GM19025 (cell line): ENCODE measurements around the gene UBE2D4.
"Not testable (repeated sequence)": the region's sequence is repeated elsewhere in the genome, so short reads cannot be mapped to it uniquely, and the experiment has no call there.

Experiments used
- ATAC-seq: cut with Tn5 transposase; IDR thresholded peaks from one replicate; pipeline ENCODE4 v1.9.1; 2021; ENCODE audit warnings: mild to moderate bottlenecking, low read depth, moderate library complexity; ENCODE audit not compliant: unreplicated experiment

The UBE2D4 gene

DNA sequence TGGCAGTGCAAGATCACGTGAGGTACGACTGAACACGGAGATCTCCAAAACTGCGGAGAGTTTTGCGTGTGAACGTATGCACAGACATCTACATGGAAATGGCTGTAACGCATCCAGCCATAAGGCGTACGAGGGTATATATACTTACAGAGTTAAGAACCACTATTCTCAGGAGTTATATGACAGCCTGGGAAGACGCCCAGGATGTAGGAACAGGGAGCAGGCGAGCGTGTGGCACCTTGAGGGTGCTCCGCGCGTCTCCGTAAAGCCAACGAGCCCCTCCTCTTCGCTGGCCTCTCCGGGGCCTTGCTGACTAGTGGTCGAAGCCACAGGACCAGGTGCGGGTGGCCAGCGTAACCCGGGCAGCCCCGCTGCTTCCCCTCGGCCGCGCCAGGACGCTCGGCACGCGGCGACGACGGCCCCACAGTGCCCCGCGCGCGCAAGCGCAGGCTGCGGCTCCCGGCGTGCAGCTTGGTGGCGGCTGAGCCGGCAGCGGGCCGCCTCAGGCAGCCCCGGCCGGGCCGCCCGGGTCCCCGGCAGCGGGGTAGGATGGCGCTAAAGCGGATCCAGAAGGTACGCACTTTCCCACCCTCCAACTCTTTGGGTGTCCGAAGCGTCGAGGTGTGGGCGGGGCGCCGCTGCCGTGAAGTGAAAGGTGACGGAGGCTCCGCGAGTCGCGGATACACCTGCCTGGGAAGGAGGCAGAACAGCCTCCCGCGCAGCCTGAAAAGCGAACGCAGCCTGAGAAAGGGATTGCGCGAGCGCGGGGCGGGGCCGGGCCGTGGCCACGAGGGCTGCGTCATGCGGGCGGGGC, at the start of gene UBE2D4:
Gene UBE2D4 (plus strand): TSS at position 453 of the 814 bp plus-strand sequence. CDS start 97 bp downstream, at position 550.
- ATAC-seq, result peak; percentile 87

DNA sequence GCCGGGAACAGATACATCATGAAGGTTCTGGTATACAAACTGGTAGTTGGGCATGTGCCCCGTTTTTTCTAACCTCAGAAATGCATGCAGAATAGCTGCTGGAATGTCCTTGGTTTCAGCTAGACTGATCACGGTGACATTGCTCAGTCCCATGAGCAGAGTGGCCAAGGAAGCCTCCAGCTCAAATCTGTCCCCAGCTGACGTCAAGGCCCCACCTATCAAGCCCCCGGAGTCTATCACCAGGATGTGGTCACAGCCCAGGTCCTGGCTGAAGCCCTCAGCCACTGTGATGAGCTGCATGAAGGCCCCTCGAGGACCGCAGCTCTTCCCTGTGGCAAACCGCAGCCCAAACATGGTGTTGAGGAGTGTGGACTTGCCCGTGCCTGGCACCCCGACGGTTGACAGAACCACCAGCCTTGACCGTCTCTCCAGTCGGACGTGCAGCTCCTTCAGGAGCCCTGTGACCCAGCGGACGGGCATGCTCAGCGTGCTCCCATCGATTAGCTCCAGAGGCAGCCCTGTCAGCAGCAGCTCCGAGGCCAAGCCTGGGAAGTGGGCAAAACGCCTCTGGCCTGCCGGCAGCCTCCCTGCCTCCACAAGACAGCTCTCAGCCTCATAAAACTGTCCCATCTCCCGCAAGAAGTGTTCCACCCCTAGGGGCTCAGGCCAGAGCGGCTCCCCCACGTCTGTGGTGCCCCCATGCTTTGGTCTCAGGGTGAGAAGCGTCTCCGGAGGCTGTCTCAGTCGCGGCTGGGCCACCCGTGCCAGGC, 49.1 kb upstream of the UBE2D4 start:
- ATAC-seq, result no peak

DNA sequence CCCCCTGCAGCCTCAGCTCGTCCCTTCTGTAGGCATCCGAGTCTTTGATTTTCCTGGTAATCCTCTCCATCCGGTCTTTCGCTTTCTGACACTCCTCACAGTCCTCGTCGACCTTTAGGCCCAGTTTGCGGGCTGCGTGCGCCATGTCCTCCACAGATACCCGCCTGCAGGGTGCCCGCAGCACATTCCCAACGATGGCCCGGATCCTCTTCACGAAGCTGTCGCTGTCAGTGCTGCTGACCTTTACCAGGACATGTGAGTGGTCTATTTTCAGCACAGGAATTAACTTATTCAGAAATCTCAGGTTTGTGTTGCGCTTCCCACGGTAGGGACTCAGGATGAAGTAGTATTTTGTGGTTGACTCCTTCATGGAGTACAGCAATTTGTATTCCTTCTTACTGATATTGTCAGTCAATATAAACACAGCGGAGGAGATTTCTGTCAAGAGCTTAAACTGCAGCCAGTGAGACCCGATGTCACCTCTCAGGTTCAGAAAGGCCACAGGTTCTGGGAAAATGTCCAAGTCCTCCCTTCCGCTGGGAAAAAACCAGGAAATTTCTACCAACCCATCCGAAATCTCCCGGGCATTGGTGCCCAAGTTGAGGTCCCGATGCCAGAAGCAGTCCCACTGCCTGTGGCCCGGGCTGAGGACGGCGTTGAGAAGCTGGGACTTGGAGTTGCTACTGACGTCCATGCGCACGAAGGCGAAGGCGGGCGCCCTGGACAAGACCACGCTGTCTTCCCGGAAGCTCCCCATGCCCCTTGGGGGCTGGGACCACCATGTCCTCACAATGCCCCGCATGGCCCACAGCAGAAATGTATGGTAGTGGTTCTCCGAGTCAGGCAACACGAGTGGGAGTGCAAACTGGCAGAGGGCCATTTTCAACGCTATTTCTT, 48.0 kb upstream of the UBE2D4 start:
- ATAC-seq, result no peak

DNA sequence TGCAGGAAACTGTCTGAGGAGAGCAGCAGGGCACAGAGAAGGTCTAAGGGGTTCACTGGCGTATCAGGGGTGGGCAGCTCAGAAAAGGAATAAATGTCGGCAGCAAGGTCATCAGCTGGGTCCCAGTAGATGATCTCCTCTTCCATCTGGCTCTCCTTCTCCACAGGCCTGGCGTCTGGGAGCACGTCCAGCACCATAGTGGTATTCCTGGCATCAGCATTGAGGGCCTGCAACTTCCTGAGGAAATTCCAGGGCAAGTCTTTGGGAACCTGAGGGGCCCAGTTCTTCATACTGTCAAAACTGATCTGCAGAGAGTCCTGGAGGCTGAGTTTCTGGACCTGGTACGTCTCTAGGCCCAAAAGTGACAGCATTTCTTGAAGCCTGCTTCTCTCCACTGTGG, 47.4 kb upstream of the UBE2D4 start:
- no peak for ATAC-seq

DNA sequence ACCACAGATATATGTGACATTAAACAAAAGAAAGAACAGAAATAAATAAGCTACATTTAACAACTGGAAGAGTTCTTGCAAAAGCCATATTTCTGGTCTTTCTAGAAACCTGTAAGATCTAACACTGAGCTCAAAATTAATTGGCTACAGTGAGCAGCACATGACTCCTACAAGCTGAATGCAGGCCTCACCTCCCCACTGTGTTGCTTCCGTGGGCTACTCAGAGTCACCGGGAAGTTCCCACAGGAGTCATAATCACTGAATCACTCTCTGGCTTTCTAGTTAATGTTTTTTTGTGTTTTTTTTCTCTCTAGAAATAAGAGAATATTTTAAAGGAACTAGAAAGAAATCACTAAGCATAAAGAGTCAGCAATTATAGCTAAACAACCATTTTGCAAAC, 46.8 kb upstream of the UBE2D4 start:
- no peak for ATAC-seq

DNA sequence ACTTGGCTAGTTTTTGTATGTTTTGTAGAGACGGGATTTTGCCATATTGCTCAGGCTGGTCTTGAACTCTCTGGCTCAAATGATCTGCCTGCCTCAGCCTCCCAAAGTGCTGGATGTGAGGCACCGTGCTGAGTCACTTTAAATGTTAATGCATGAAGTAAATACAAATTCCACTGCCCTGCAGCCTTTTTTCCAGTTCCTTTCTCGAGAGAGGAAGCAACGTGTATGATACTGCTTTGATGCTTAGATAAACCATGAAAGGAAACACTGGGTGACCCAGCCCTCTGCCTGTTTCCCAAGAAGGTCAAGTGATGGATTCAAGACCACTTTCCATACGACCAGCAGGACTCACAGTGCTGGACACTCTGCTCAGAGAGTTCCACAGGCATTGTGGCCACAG, 45.6 kb upstream of the UBE2D4 start:
- ATAC-seq, result no peak

DNA sequence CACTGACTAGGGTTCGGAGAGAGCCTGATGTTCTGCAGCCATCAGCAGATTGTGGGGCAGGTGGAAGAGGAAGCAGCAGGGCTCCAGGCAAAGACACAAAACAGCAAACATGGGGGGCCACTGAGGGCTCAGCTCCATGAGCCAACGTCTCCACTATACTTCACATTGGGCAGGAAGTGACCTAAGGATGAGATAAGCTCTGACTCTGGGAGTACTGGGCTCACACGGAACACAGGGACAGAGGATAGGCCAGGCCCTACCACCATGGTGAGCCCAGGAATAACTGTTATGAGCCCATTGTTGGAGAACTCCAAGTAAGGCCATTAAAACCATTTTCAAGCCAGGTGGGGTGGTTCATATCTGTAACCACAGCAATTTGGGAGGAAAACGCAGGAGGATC, 42.0 kb upstream of the UBE2D4 start:
- ATAC-seq, result no peak

DNA sequence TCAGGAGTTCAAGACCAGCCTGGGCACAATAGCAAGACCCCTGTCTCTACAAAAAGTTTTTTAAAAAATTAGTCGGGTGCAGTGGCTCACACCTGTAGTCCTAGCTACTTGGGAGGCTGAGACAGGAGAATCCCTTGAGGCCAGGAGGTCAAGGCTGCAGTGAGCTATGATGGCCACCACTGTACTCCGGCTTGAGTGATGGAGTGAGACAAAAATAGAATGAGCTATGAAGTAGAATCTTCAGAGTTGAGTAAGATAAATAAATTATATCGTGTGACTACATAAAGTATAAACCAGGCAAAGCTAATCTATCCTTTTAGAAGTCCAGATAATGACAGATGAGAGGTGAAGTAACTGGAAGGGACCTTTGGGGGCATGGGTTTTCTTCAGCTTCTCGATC, 41.6 kb upstream of the UBE2D4 start:
- ATAC-seq, result no peak

DNA sequence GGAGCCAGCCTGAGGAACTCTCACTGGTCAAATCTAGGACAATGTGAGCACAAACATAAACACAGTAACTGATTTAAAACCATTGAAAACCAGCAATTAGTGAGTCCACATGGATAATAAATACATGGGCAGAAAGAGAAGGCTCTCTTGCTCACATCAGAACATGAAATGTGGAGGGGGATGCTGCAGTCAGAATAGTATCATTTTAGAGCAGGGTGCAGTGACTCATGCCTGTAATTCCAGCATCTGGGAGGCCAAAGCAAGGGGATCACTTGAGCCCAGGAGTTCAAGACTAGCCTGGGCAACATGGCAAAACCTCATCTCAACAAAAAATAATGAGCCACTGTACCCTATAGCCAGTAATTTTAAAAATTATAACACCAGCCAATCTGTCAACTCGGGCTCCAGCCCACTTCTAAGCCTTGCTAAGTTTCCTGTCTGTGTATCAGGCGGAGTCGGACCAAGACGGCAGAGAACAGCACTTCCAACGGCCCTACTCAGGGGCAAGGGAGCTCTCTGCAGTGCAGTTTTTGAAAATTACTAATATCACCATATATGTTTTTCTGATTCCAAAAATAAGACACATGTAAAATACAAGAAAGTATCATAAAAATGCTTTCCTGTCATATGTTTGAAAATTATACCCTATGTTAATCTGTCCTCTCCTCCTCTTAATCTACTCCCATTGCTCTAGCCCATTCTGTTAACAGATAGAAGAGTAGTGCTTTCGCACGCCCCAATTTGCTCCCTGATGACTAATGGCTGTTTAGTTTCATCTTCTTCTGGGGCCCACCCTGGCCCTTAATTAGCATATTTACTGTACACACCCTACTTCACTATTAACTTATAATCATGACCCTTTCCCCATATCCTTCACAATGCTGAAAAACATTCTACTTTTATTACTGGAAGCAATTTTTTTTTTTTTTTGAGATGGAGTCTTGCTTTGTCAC, 37.0 kb upstream of the UBE2D4 start:
- ATAC-seq, result no peak

DNA sequence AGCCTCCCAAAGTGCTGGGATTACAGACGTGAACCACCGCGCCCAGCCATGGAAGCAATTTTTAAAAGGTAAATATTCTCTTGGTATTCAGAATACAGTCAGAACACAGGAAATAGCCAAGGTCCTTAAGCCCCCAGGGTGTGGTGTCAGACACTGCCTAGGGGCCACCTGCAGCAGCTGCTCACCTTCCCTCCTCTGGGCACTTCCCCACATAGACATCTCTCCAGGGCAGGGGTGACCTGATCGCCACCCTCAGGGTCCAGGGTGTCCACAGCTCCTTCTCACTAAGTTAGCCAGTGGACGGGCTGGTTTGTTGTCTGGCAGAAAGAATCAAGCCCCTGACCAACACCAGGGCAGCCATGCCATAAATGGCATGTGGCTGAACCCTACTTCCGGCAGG, 35.8 kb upstream of the UBE2D4 start:
- no peak for ATAC-seq

DNA sequence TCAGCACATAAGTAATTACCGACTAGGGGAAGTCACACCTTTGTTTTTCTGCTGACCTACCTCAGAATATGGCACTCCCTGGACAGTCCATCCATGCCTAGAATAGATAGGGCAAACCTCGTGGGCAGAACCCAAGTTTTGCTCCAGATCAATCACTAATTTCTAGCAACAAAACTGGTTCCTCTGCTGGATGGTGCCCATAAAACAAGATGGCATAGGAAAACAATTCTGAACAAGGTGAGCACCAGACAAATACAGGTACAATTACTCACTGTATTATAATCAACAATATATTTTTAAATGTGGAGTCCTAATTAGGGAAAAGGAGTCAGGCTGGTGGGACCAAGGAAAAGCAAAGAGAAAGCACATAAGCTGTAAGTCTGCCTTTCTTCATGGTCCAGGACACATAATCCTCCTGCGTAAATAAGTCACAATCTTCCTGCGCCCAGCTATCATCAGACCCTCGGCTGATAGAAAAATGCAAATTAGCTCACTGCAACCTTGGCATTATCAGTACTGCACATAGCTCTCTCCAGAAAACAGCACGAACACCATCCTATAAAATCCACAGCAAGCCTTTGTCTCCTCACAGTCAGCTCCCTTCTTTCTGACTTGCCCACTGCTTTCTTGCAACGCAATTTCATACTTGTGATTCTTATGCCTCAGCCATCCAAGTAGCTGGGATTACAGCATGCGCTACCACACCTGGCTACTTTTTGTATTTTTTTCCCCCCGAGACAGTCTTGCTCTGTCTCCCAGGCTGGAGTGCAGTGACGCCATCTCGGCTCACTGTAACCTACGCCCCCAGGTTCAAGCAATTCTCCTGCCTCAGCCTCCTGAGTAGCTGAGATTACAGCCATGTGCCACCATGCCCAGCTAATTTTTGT, 34.9 kb upstream of the UBE2D4 start:
- ATAC-seq, result no peak

DNA sequence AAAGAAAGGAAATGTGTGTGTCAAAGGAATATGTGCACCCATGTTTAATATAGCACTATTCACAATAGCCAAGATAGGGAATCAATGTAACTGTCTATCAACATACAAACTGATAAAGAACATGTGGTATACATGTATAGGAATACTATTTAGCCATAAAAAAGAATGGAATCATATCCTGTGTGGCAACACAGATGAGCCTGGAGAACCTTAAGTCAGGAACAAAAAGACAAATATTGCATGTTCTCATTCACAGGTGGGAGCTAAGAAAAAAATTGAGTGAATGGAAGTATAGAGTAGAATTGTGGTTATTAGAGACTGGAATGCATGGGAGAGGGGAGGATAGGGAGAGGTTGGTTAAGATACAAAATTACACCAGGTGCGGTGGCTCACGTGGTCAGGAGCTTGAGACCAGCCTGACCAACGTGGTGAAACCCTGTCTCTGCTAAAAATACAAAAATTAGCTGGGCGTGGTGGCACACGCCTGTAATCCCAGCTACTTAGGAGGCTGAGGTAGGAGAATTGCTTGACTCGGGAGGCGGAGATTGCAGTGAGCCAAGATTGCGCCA, 30.3 kb upstream of the UBE2D4 start:
- no peak for ATAC-seq

DNA sequence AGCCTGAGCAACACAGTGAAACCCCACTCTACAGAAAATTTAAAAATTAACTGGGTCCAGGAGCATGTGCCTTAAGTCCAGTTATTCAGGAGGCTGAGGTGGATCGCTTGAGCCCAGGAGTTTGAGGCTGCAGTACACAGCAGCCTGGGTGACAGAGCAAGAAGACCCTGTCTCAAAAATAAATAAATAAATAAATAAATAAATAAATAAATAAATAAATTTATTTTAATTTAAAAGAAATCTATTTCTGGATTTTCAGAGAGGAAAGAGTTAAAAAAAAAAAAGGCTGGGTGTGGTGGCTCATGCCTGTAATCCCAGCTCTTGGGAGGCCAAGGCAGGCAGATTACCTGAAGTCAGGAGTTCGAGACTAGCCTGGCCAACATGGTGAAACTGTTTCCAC, 27.7 kb upstream of the UBE2D4 start:
- ATAC-seq, result not testable (repeated sequence)

DNA sequence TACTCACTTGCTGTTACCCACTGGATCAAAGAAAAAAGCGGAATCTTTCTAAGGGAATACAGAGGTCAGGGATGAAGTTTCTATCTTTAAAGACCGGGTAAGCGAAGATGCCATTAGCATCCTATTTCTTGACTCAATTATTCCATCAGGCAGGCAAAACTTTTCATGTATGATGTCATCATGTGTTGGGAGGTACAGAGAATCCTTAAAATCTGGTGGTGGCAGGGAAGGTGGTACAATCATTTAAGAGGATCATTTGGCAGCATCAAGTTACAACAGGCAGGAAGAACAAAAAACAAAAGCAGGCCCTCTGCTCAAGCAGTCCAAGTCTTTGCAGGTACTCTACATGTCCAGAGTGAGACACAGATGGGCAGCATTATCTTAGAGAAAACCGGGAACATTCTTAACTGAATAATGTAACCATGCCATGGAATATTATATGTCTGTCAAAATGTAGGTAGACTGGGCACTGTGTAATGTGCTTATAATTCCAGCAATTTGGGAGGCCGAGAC, 23.6 kb upstream of the UBE2D4 start:
- ATAC-seq, result no peak

DNA sequence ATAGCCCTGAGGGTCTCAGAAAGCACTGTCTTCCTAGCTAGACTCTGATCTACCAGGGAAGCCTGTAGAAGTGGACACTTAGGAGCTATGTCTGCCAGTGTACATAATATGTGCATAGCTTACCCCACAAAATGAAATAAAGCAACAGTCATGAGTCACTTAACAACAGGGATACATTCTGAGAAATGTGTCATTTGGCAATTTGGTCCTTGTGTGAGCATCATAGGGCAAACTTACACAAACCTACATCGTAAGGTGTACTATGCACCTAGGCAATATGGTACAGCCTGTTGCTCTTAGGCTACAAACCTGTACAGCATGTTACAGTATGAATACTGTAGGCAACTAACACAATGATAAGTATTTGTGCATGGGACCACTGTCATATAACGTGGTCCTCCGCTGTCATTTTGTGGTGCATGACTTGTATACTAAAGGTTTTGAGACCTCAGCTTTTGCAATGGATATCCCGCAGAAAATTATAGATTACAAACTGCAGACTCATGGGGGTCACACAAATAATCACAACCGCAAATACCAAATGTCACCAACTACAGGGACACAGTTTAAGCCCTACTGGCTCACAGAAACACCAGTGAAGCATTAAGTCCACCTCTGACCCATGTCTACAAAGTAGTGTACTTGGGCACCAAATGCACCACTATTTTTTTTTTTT, 21.6 kb upstream of the UBE2D4 start:
- no peak for ATAC-seq

DNA sequence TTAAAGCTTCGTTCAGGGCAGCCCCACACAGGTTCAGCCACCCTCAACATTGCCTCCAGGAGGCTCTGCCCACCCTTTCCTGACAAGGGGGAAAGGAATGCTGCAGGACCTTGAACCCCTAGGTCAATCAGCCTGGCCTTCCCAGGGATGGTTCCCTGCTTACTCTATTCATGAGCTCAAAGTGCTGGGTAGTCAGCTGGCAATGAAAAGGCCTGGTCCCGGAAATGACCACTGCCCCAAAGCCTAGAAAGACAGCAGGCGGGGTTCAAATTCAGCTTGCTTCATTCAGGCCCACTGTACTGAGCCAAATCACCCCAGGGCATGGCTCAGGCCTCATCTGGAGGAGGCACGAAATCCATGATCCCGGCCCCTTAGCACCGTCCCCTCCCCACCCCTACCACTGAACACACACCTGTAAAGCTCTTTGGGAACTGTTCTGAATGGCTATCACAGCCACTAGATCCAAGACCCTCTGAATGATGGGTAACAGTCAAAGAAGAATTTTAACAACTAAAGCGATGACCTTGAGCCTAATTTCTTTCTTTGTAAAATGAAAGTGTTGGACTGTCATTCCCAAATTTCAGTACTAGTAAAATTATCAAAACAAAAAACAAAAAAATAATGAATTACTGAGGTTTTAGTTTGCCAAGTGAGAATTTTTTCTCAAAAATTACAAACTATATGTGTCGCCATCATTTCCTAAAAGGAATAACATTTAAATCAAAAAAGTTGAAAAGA, 20.9 kb upstream of the UBE2D4 start:
- no peak for ATAC-seq

DNA sequence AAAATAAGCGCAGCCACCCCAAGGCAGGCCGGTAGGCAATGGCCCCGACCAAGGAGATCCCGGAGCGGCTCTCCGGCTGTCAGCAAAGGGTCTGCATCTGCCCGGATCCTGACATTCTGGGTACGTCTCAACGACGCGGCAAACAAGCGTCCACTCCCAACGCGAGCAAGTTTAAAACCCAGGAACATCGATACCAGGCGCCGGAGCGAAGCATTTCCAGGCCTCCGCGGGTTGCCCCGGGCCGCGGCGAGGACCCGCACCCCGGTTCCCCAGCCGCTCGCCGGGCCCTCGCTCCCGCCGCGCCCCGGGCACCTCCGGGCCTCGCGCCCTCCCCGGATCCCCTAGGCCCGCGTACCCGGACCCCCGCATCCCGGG, 20.3 kb upstream of the UBE2D4 start:
- ATAC-seq, result peak; percentile 32
